ENCODE measurements around the gene SSUH2.
"Not testable (repeated sequence)": the region's sequence is repeated elsewhere in the genome, so short reads cannot be mapped to it uniquely, and the experiment has no call there.

Gene SSUH2

GRCh38 chr3:8658306-8659212, 14.0 kb upstream of the SSUH2 start:
- no peak for DNase-seq

GRCh38 chr3:8657804-8658305, 13.3 kb upstream of the SSUH2 start:
- no peak for DNase-seq

GRCh38 chr3:8656240-8656639, 11.6 kb upstream of the SSUH2 start:
- DNase-seq: no peak

GRCh38 chr3:8655387-8655835, 10.8 kb upstream of the SSUH2 start:
- DNase-seq: no peak

- not testable (repeated sequence) for DNase-seq
Observed at GRCh38 chr3:8654572-8655329, 10.2 kb upstream of the SSUH2 start.

- DNase-seq: no peak
Observed at GRCh38 chr3:8653800-8654408, 9.3 kb upstream of the SSUH2 start.

GRCh38 chr3:8652324-8652987, 7.9 kb upstream of the SSUH2 start:
- DNase-seq: no peak

GRCh38 chr3:8651418-8652323, 7.1 kb upstream of the SSUH2 start:
- DNase-seq: no peak

- no peak for DNase-seq
Observed at GRCh38 chr3:8650583-8651416, 6.2 kb upstream of the SSUH2 start.

GRCh38 chr3:8649757-8650156, 5.2 kb upstream of the SSUH2 start:
- no peak for DNase-seq

GRCh38 chr3:8648909-8649741, 4.5 kb upstream of the SSUH2 start:
- no peak for DNase-seq

GRCh38 chr3:8647137-8647985, 2.8 kb upstream of the SSUH2 start:
- DNase-seq: no peak

GRCh38 chr3:8646313-8646938, 1.8 kb upstream of the SSUH2 start:
- no peak for DNase-seq

GRCh38 chr3:8645712-8646111, 1.1 kb upstream of the SSUH2 start:
- DNase-seq: no peak

GRCh38 chr3:8643693-8644365, 769 bp downstream of the SSUH2 start:
- DNase-seq: no peak

- no peak for DNase-seq
Observed at GRCh38 chr3:8642001-8642400, 2.6 kb downstream of the SSUH2 start.

GRCh38 chr3:8641472-8641871, 3.1 kb downstream of the SSUH2 start:
- DNase-seq: no peak

- DNase-seq: no peak
Observed at GRCh38 chr3:8640223-8640622, 4.4 kb downstream of the SSUH2 start.

Measured in activated effector memory CD4-positive, alpha-beta T cell treated with Interleukin-2 at 50 U/mL for 16 hours (primary cell).